T-helper 17 cell (primary cell): ENCODE results near the gene RABEP2. TPM values are rescaled to one million over a fixed set of nuclear protein-coding genes. Genes with fewer than 3 reads are reported as not detected.
"Not testable (repeated sequence)": the region's sequence is repeated elsewhere in the genome, so short reads cannot be mapped to it uniquely, and the experiment has no call there.

ENCODE experiments used
- ATAC-seq: fragments of 150-1000 bp; cut with Tn5 transposase; 2 replicates; pipeline ENCODE4 v1.10.0; 2021; ENCODE audit warnings: mild to moderate bottlenecking, moderate library complexity
- DNase-seq, 3 donors: peaks; one replicate each; pipeline versions ENCODE4 v3.0.0 to v3.0.0-alpha.2; 2020 to 2021
- H3K9me3 ChIP-seq: one replicate; pipeline ENCODE4 v1.7.0; 2013; ENCODE audit warnings: low read length, mild to moderate bottlenecking; ENCODE audit not compliant: control insufficient read depth, poor library complexity, severe bottlenecking
- H3K27ac Mint-ChIP-seq: one replicate; pipeline ENCODE4 v1.8.0; 2022; ENCODE audit warnings: mild to moderate bottlenecking, moderate library complexity, mixed read lengths
- H3K27me3 Mint-ChIP-seq: one replicate; pipeline ENCODE4 v1.8.0; 2022; ENCODE audit warnings: mixed read lengths
- H3K36me3 Mint-ChIP-seq: one replicate; pipeline ENCODE4 v1.8.0; 2022; ENCODE audit warnings: low read depth, mixed read lengths
- H3K4me1 Mint-ChIP-seq: one replicate; pipeline ENCODE4 v1.8.0; 2022; ENCODE audit warnings: mild to moderate bottlenecking, mixed read lengths
- H3K4me3 Mint-ChIP-seq: one replicate; pipeline ENCODE4 v1.8.0; 2022; ENCODE audit warnings: mild to moderate bottlenecking, moderate library complexity, mixed read lengths
- total RNA-seq, 4 donors: library from RNA in 2 of 4; stranded (reverse) in 2 of 4; gene quantifications; one replicate each; pipeline ENCODE4 v1.2.3 and lab custom pipeline; 2022 to 2026

The RABEP2 gene
- total RNA-seq, 2 donors from 2014 or later: 25.2 to 25.3 TPM

DNA sequence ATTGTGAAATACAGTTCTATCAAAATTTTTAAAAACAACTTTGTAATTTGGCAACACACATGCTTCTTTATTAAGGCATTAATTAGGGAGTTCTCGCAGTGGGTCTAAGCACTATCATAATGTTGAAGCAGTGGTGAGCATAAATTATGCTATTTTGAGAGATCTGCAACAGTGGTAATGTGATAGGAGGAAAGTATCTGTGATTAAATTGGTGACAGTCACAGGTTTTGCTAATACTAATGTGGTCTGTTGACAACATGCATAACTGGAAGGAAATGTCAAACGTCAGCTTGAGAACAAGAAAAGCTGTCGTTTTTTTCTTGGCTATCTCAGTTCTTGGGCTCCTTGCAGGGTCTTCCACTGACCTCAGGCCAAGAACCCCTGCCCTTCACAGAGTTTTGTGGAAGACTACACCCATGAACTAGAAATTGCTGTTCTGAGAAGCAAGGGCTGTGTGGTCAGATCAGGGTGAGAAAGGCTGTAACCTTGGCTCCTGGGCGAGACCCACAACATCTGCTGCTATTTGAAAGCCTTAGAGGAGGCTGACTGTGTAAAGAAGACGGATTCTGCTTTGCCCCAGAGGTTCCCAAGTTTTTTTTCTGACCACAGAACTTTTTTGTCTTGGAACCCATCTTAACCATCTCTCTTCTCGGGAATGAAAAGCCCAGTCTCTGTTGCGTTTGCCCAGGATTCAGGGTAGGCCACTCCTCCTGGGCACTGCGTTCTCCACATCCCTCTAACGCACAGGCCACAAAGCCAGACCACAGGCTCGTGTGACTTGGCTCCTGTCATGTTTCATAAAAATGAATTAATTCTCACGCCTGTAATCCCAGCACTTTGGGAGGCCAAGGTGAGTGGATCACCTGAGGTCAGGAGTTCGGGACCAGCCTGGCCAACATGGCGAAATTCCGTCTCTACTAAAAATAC, 32.8 kb downstream of the RABEP2 start:
- ATAC-seq (no peak), DNase-seq (no peak)
- Mint-ChIP-seq H3K4me1 (peaks cover 2% of the 10 kb centered on the region), H3K4me3 (no peak overlapping the region), H3K27me3 (no peaks in the 10 kb centered on the region), H3K36me3 (no peaks in the 10 kb centered on the region), H3K27ac (no peak overlapping the region)
- no peaks in the 10 kb centered on the region for H3K9me3 ChIP-seq

DNA sequence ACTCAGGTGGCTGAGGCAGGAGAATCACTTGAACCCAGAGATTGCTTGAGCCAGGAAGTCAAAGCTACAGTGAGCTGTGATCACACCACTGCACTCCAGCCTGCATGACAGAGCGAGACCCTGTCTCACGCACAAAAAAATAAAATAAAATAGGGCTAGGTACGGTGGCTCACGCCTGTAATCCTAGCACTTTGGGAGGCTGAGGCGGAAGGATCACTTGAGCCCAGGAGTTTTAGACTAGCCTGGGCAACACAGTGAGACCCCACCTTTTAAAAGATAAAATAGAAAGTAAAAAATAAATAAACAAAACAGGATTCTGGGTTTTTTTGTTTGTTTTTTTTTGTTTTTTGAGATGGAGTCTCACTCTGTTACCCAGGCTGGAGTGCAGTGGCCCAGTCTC, 34.7 kb downstream of the RABEP2 start:
- not testable (repeated sequence) for H3K27ac Mint-ChIP-seq, ATAC-seq, H3K27me3 Mint-ChIP-seq, H3K4me3 Mint-ChIP-seq, H3K9me3 ChIP-seq, DNase-seq, H3K4me1 Mint-ChIP-seq, H3K36me3 Mint-ChIP-seq

DNA sequence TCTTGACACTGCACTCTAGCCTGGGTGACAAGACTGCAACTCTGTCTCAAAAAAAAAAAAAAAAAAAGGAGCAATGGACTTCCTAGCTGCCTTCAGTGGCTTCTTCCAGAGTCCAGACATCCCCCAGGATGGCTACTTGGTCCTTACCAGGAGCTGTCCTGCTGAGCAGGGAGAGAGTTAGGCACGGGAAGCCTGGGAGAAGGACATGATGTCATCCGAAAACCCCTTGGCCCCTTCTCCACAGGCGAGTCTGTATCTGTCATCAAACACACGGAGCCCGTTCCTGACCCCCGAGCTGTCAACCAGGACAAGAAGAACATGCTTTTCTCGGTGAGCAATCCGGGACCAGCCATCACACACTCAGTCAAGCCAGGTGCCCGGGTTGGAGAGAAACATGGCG, 38.1 kb downstream of the RABEP2 start:
- DNase-seq (no peak), ATAC-seq (no peak)
- H3K4me3 Mint-ChIP-seq: no peak overlapping the region
- peaks cover 9% of the 10 kb centered on the region for H3K27me3 Mint-ChIP-seq
- H3K9me3 ChIP-seq: no peaks in the 10 kb centered on the region
- H3K4me1 Mint-ChIP-seq: peaks cover 4% of the 10 kb centered on the region
- peaks cover 5% of the 10 kb centered on the region for H3K36me3 Mint-ChIP-seq
- H3K27ac Mint-ChIP-seq: no peak overlapping the region

DNA sequence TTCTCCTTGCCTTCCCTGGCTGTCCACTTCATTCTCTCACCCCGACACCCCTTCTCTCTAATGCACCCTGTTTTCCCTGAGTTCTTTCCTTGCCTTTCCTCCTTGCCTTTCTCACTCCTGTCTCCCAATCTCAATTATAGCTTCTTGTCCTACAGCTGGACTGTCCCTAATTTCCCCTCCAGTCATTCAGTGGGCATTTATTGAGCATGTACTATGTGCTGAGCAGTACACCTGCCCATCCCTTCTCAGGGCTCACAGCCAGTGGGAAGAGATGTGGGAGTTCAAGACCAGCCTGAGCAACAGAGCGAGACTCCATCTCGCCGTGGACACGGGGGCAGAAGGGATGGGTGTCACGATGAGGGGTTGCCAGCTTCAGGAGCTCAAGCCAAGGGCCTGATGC, 41.0 kb downstream of the RABEP2 start:
- Mint-ChIP-seq H3K36me3 (peaks cover 5% of the 10 kb centered on the region), H3K4me1 (peaks cover 17% of the 10 kb centered on the region), H3K4me3 (no peak overlapping the region), H3K27ac (no peak overlapping the region), H3K27me3 (peaks cover 15% of the 10 kb centered on the region)
- no peak for DNase-seq
- ATAC-seq: no peak
- no peaks in the 10 kb centered on the region for H3K9me3 ChIP-seq

DNA sequence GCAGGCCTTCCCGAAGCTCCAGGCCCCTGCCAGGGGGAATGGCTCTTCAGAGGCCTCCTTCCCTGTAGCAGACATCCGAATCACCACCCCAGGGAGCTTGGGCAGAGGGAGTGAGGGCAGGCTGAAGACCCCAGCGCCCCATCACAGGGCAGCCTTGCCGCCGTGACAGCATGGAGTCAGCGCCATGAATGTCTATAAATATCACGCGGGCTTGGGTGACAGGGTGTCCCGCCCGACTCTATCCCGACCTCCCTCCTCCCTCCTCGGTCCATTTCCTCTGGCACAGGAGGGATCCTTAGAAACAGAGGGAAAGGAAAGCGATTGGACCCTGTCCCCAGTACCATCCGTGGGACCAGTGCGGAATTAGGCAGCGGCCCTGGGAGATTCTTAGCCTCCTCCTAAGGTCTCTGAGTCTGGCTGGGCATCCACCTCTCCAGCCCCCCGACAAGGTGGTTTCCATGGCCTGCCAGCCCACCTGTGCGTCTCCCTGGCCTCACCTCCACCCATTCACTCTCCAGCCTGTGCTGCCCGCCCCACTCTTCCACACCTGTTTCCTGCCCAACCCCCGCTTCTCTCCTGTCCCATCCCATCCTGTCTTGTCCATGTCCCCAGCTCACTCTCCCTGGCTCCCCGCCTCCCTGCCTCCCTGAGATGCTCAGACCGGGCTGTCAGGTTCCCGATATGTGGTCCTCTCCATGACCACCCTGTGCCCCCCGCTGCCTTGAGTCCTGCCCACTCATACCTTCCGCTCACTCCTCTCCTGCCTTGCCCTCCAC, 41.6 kb downstream of the RABEP2 start:
- peaks cover 15% of the 10 kb centered on the region for H3K27me3 Mint-ChIP-seq
- ATAC-seq (no peak), DNase-seq (no peak)
- H3K36me3 Mint-ChIP-seq: peaks cover 5% of the 10 kb centered on the region
- H3K9me3 ChIP-seq: no peaks in the 10 kb centered on the region
- H3K4me3 Mint-ChIP-seq: no peak overlapping the region
- H3K27ac Mint-ChIP-seq: no peak overlapping the region
- H3K4me1 Mint-ChIP-seq: peaks cover 18% of the 10 kb centered on the region

DNA sequence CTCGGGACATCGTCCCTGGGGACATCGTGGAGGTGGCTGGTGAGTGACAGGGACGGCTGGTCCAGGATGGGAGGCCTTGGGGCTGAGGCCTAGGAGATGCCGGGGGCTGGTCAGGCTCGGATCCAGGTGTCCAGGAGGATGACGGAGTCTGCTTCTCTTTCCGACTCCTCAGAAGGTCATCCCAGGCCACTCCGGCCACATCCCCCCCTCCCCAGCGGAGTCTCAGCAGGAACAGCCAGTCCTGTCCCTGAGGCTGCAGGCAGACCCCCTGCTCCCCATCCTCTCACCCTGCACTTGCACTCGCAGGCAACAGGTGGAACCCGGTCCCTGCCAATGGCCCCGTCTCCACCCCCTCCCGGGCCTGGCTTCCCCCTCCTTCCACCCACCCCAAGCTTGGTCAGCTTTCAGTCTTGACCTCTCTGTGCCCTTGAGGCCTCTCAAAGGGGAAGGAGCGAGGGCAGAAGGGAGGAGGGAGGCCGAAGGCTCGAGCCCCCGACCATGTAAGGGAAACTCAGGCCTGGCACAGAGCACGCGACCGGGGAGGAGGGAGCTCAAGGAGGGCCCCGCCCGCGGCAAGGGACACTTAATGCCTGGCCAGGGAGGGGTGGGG, 42.4 kb downstream of the RABEP2 start:
- ATAC-seq (no peak), DNase-seq (no peak)
- Mint-ChIP-seq H3K4me3 (no peak overlapping the region), H3K27me3 (peaks cover 15% of the 10 kb centered on the region), H3K27ac (no peak overlapping the region), H3K36me3 (peaks cover 5% of the 10 kb centered on the region), H3K4me1 (peaks cover 19% of the 10 kb centered on the region)
- no peaks in the 10 kb centered on the region for H3K9me3 ChIP-seq

DNA sequence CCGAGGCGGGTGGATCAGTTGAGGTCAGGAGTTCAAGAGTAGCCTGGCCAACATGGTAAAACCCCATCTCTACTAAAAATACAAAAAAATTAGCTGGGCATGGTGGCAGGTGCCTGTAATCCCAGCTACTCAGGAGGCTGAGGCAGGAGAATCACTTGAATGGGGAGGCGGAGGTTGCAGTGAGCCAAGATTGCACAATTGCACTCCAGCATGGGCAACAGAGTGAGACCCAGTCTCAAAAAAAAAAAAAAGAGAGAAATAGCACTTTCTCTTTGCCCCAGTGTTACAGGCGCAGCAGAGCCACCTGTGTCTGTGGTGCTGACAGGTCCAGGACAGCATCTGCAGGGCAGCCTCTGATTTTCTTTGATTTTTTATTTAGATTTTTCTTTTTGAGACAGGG, 43.5 kb downstream of the RABEP2 start:
- not testable (repeated sequence) for DNase-seq, ATAC-seq, H3K9me3 ChIP-seq, H3K36me3 Mint-ChIP-seq
- peak overlapping the region; percentile 88 for H3K4me3 Mint-ChIP-seq
- H3K27me3 Mint-ChIP-seq: peaks cover 15% of the 10 kb centered on the region
- peaks cover 19% of the 10 kb centered on the region for H3K4me1 Mint-ChIP-seq
- H3K27ac Mint-ChIP-seq: peak overlapping the region; percentile 37

DNA sequence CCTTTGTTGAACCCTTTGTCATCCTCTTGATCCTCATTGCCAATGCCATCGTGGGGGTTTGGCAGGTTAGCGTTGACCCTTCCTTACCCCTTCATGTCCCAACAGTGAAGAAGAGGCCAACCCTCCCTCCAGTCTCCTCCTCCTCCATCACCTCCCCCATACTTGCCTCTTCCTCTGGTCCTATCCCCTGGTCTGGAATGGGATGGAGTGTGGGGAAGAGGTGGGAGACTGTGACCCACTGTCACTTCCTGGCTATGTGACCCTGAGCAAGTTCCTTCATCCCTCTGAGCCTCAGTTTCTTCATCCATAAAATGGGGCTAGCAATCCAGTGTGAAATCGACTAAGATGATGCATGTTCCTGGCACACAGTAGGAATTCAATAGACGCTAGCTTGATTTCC, 44.1 kb downstream of the RABEP2 start:
- DNase-seq (no peak), ATAC-seq (no peak)
- H3K9me3 ChIP-seq: no peaks in the 10 kb centered on the region
- H3K4me1 Mint-ChIP-seq: peaks cover 19% of the 10 kb centered on the region
- H3K27ac Mint-ChIP-seq: peak overlapping the region; percentile 37
- H3K36me3 Mint-ChIP-seq: peaks cover 5% of the 10 kb centered on the region
- peak overlapping the region; percentile 88 for H3K4me3 Mint-ChIP-seq
- peaks cover 15% of the 10 kb centered on the region for H3K27me3 Mint-ChIP-seq

DNA sequence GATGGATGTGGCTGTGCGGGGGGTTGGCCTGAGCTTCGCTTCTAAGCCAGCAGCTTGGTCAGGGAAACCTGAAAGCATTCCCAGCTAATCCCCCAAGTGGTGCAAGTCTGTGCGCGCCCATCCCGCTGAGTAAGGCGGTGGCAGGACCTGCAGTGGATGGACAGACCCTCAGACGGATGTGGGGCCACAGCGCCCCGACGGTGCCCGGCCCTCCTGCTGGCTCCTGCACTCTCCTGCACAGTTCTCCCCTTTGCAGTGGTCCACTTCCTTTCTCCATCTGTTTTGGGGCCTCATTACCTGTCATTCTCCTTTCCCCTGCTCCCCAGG, 44.5 kb downstream of the RABEP2 start:
- ATAC-seq (no peak), DNase-seq (no peak)
- no peaks in the 10 kb centered on the region for H3K9me3 ChIP-seq
- Mint-ChIP-seq H3K4me3 (peak overlapping the region; percentile 88), H3K36me3 (peaks cover 5% of the 10 kb centered on the region), H3K27me3 (peaks cover 15% of the 10 kb centered on the region), H3K4me1 (peaks cover 19% of the 10 kb centered on the region), H3K27ac (peak overlapping the region; percentile 37)

DNA sequence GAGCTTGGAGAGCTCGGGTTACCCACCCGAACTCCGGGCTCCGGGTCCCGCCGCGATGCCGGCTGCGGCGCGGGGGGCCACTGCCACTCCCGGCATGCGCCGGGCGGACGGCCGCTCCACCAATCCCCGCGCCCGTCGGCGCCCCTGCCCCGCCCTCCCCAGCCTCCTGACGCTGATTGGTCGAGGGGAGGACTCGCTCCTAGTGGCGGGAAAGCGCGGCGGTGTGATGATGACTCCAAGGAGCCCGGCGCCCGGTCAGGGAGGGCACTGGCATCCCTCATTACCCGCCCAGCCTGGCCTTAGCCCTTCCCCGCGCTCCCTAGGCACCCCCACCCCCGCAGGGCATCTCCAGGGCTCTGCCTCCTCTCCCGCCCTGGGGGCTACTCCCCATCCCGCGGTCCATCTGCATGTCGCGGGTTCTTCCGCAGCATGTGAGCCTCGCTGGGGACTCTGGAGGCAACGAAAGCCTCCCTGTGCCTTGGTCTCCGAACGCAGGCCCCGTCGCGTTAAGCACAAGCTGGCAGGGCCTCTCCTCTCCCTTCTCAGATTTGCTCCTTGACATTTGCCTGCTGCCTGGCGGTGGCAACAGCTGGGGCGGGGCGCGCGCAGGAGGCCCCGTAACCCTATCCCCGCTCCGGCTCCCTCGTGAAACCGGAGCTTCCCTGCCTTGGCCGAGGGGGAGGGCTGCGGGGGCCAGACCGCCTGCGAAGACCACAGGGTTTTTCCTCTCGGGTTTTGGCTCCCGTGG, 45.0 kb downstream of the RABEP2 start:
- H3K9me3 ChIP-seq: no peaks in the 10 kb centered on the region
- Mint-ChIP-seq H3K4me1 (peaks cover 19% of the 10 kb centered on the region), H3K4me3 (peak overlapping the region; percentile 88), H3K27me3 (peaks cover 15% of the 10 kb centered on the region), H3K27ac (no peak overlapping the region), H3K36me3 (peaks cover 5% of the 10 kb centered on the region)
- ATAC-seq: peak; percentile 99
- peak; percentile 70 to 86 (median 85) for DNase-seq

DNA sequence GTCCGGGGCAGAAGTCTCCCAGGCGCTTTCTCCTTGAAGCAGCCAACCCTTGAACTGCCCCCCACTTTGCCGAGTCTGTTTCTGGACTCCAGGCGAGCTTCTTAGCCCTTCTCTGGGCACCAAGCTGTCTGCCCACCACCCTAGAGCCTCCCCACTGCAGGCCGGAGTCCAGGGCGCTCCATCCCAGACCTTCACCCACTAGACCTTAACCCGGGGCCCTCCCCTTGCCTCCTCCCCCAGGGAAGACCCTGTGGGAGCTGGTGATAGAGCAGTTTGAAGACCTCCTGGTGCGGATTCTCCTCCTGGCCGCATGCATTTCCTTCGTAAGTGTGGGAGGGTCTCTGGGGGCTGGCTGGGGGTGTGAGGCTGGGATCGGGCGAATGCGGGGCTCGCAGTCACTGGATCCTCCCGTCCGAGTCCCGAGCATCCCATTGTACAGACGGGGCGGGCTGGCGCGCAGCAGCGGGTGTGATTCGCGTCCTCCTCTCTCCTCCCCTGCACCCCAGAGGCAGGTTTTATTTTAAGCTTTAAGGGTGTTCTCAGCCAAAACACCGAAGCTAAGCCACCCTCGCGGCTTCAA, 45.7 kb downstream of the RABEP2 start:
- H3K4me3 Mint-ChIP-seq: peak overlapping the region; percentile 88
- no peak overlapping the region for H3K27ac Mint-ChIP-seq
- peaks cover 5% of the 10 kb centered on the region for H3K36me3 Mint-ChIP-seq
- ATAC-seq (peak; percentile 55), DNase-seq (no peak)
- H3K27me3 Mint-ChIP-seq: peaks cover 15% of the 10 kb centered on the region
- no peaks in the 10 kb centered on the region for H3K9me3 ChIP-seq
- H3K4me1 Mint-ChIP-seq: peaks cover 19% of the 10 kb centered on the region

DNA sequence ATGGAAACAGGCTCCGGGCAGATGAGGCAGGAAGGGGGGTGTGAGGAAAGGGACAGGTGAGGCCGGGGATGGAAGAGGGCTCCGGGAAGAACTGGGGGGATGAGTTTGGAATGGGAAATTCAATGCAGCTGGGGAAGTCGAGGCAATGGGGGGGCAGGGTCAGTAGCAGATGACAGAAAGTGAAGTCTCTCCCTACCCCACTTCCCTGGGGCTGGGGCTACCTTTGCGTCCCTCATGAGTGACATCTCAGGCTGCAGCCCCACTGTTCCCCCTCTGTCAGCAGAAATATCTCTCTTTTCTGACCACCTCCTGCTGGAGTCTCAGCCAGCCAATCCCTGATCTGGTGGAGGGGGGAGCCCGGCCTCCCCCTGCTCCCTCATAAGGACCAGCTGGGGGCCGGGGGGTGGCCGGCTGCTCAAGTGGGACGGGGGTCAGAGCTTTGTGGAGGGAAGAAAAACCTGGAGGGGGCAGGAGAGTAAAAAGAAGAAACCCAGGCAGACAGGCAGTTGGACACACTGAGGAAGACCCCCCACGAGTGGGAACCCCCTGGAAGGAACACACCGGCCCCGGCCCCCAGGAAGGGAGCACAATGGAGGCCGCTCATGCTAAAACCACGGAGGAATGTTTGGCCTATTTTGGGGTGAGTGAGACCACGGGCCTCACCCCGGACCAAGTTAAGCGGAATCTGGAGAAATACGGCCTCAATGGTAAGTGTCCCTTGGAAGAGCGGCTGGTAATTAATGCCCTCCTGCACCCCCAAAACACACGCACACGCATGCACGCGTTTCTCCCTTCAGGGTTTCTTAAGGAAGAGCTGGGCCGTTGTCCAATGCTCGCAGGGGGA, 46.7 kb downstream of the RABEP2 start, which contains the start of gene ATP2A1:
Gene ATP2A1 (plus strand): TSS at position 406 of the 844 bp plus-strand sequence. CDS start 184 bp downstream, at position 590.
- H3K9me3 ChIP-seq: no peaks in the 10 kb centered on the region
- ATAC-seq: no peak
- peaks cover 6% of the 10 kb centered on the region for H3K27me3 Mint-ChIP-seq
- peak within 1 kb of the TSS; percentile 88 for H3K4me3 Mint-ChIP-seq
- peaks cover 15% of the 10 kb centered on the region for H3K4me1 Mint-ChIP-seq
- H3K36me3 Mint-ChIP-seq: no peaks in the 10 kb centered on the region
- no peak within 1 kb of the TSS for H3K27ac Mint-ChIP-seq
- DNase-seq: no peak
